Naive thymus-derived CD4-positive, alpha-beta T cell (primary cell): ENCODE measurements around the gene IKBKE. TPM values are rescaled to one million over a fixed set of nuclear protein-coding genes. Genes with fewer than 3 reads are reported as not detected.

Experiments
- ATAC-seq: fragments of 150-1000 bp; cut with Tn5 transposase; 2 replicates; pipeline ENCODE4 v1.10.0; 2021; ENCODE audit warnings: mild to moderate bottlenecking, moderate library complexity
- CTCF ChIA-PET: fragments of 350-600 bp; sonication (Branson Sonifier 250); formaldehyde crosslinking; loops from one replicate; lab custom pipeline; 2021; ENCODE audit warnings: antibody characterized with exemption; lab: Charles Lee
- POLR2A ChIA-PET: fragments of 350-600 bp; sonication (Branson Sonifier 250); formaldehyde crosslinking; loops from one replicate; lab custom pipeline; 2021; ENCODE audit warnings: antibody characterized with exemption, inconsistent platforms; lab: Charles Lee
- DNase-seq, 9 donors: peaks; one replicate each; pipeline versions ENCODE4 v3.0.0 to v3.0.0-alpha.2; 2020 to 2022; ENCODE audit warnings: mixed read lengths in 1 of 9
- H3K27ac ChIP-seq: one replicate; pipeline ENCODE4 v1.7.0; 2013; ENCODE audit warnings: mild to moderate bottlenecking, low read depth, low read length, moderate library complexity
- H3K27me3 ChIP-seq, 2 donors: one replicate each; pipeline ENCODE4 v1.7.0; 2013; ENCODE audit warnings: low read length in 2 of 2, mild to moderate bottlenecking in 2 of 2, moderate library complexity in 2 of 2; ENCODE audit not compliant: control insufficient read depth in 2 of 2, insufficient read depth in 2 of 2
- H3K36me3 ChIP-seq, 3 experiments: 1 replicate in 2 of 3; 2 replicates in 1 of 3; pipeline ENCODE4 v1.7.0; 2013; ENCODE audit warnings: low read length in 3 of 3, mild to moderate bottlenecking in 3 of 3, moderate library complexity in 1 of 3; ENCODE audit not compliant: insufficient read depth in 3 of 3, control insufficient read depth in 2 of 3
- H3K4me1 ChIP-seq, 2 donors: one replicate each; pipeline ENCODE4 v1.7.0; 2013; ENCODE audit warnings: low read length in 2 of 2, mild to moderate bottlenecking in 2 of 2, moderate library complexity in 1 of 2; ENCODE audit not compliant: control insufficient read depth in 2 of 2, insufficient read depth in 2 of 2
- H3K4me3 ChIP-seq: 2 replicates; pipeline ENCODE4 v1.7.0; 2013; ENCODE audit warnings: mild to moderate bottlenecking, low read length
- H3K9me3 ChIP-seq, 3 experiments: 1 replicate in 2 of 3; 2 replicates in 1 of 3; pipeline ENCODE4 v1.7.0; 2013; ENCODE audit warnings: low read length in 3 of 3; ENCODE audit not compliant: control insufficient read depth in 2 of 3
- H3K27ac Mint-ChIP-seq, 9 donors: one replicate each; pipeline ENCODE4 v1.8.0; 2020 to 2022; ENCODE audit warnings: mixed read lengths in 9 of 9, mild to moderate bottlenecking in 8 of 9, moderate library complexity in 5 of 9, inconsistent platforms in 2 of 9
- H3K27me3 Mint-ChIP-seq, 5 donors: one replicate each; pipeline ENCODE4 v1.8.0; 2021 to 2022; ENCODE audit warnings: mixed read lengths in 5 of 5, mild to moderate bottlenecking in 1 of 5
- H3K36me3 Mint-ChIP-seq, 5 donors: one replicate each; pipeline ENCODE4 v1.8.0; 2020 to 2022; ENCODE audit warnings: mixed read lengths in 5 of 5, mild to moderate bottlenecking in 3 of 5, inconsistent platforms in 1 of 5
- H3K4me1 Mint-ChIP-seq, 7 donors: one replicate each; pipeline ENCODE4 v1.8.0; 2020 to 2022; ENCODE audit warnings: mixed read lengths in 7 of 7, mild to moderate bottlenecking in 3 of 7, inconsistent platforms in 1 of 7
- H3K4me3 Mint-ChIP-seq, 10 donors: one replicate each; pipeline ENCODE4 v1.8.0; 2020 to 2022; ENCODE audit warnings: mild to moderate bottlenecking in 10 of 10, mixed read lengths in 10 of 10, moderate library complexity in 6 of 10, inconsistent platforms in 2 of 10
- H3K9me3 Mint-ChIP-seq, 11 donors: one replicate each; pipeline ENCODE4 v1.8.0; 2020 to 2022; ENCODE audit warnings: mixed read lengths in 11 of 11, mild to moderate bottlenecking in 4 of 11, inconsistent platforms in 1 of 11, moderate library complexity in 1 of 11
- intact Hi-C, 2 donors: fragments of 100-400 bp; cut with micrococcal nuclease; formaldehyde crosslinking; loops; one replicate each; pipeline ENCODE4 v1.15.1; 2023
- polyA plus RNA-seq, 2 donors: library from polyadenylated mRNA; unstranded; fragments of 300-500 nt; fragmentation: Illumina TruSeq; gene quantifications; one replicate each; pipeline ENCODE4 v1.2.3, GENCODE V29; 2021
- total RNA-seq, 6 experiments: library from RNA in 5 of 6; stranded (reverse) in 5 of 6; gene quantifications; 1 replicate in 5 of 6; 2 replicates in 1 of 6; pipeline ENCODE4 v1.2.3 and lab custom pipeline; 2021 to 2026

Gene IKBKE
- total and polyA plus RNA-seq, 7 experiments from 2014 or later = 32.5 to 177 (median 60.4) TPM

GRCh38 chr1:206486995-206487788 lies 16.9 kb downstream of the IKBKE start:
- H3K36me3 ChIP-seq = peaks cover 23 to 87% (median 49%) of the 10 kb centered on the region in 3 experiments
- no peak overlapping the region for H3K27ac ChIP-seq
- intact Hi-C loops = no loop called here
- H3K4me3 ChIP-seq = no peak overlapping the region
- Mint-ChIP-seq H3K27me3 (no peaks in the 10 kb centered on the region), H3K27ac (peak overlapping the region in 4 of 9 donors; percentile 23 to 72 (median 48)), H3K9me3 (peaks cover 0 to 2% (median 0%) of the 10 kb centered on the region in 11 donors), H3K4me3 (no peak overlapping the region), H3K36me3 (peaks cover 5 to 31% (median 14%) of the 10 kb centered on the region in 5 donors), H3K4me1 (peaks cover 0 to 22% (median 0%) of the 10 kb centered on the region in 7 donors)
- DNase-seq = no peak
- H3K4me1 ChIP-seq = no peaks in the 10 kb centered on the region
- ATAC-seq = no peak
- no peaks in the 10 kb centered on the region for H3K27me3 ChIP-seq
- H3K9me3 ChIP-seq = no peaks in the 10 kb centered on the region
- POLR2A ChIA-PET = no interaction called here
- CTCF ChIA-PET = interaction anchor here (0.9 to 1.6 kb wide), 2 partner anchors 8 to 176 kb away, joined by 4 to 5 read pairs; no protein-coding TSS in a partner anchor

GRCh38 chr1:206487970-206488369 lies 17.7 kb downstream of the IKBKE start:
- Mint-ChIP-seq H3K27me3 (no peaks in the 10 kb centered on the region), H3K27ac (peak overlapping the region in 4 of 9 donors; percentile 17 to 55 (median 42)), H3K36me3 (peaks cover 9 to 37% (median 18%) of the 10 kb centered on the region in 5 donors), H3K9me3 (peaks cover 0 to 2% (median 0%) of the 10 kb centered on the region in 11 donors), H3K4me1 (peaks cover 0 to 23% (median 0%) of the 10 kb centered on the region in 7 donors), H3K4me3 (no peak overlapping the region)
- H3K9me3 ChIP-seq = no peaks in the 10 kb centered on the region
- intact Hi-C loops = no loop called here
- CTCF ChIA-PET = interaction anchor here (1.6 kb wide), 1 partner anchor 9 kb away, joined by 4 read pairs; no protein-coding TSS in a partner anchor
- POLR2A ChIA-PET = interaction anchor here (0.6 kb wide), 1 partner anchor 16 kb away, joined by 3 read pairs; no protein-coding TSS in a partner anchor
- H3K4me1 ChIP-seq = no peaks in the 10 kb centered on the region
- H3K36me3 ChIP-seq = peaks cover 27 to 87% (median 50%) of the 10 kb centered on the region in 3 experiments
- DNase-seq (no peak), ATAC-seq (no peak)
- no peaks in the 10 kb centered on the region for H3K27me3 ChIP-seq
- no peak overlapping the region for H3K4me3 ChIP-seq
- H3K27ac ChIP-seq = no peak overlapping the region

DNA sequence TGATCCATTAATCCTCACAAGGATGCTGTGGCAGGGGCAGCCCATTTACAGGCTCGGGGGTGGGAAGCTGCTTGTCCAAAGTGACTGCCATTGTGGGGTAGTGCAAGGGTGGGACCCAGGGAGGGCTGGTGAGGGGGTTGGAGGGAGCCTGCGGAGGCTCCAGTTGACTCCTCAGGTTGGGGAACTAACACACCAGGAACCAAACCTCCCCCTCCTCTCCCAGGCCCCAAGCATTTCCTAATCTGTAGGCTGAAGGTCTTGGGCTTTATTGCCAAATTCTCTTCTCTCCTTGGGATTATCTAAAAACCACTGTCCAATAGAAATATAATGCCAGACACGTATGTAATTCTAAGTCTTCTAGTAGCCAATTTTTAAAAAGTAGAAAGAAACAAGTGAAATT lies 18.2 kb downstream of the IKBKE start:
- DNase-seq (no peak), ATAC-seq (no peak)
- Histone ChIP-seq H3K4me1 (no peaks in the 10 kb centered on the region), H3K27ac (no peak overlapping the region), H3K4me3 (no peak overlapping the region), H3K27me3 (no peaks in the 10 kb centered on the region), H3K9me3 (no peaks in the 10 kb centered on the region), H3K36me3 (peaks cover 28 to 87% (median 51%) of the 10 kb centered on the region in 3 experiments)
- Mint-ChIP-seq H3K36me3 (peaks cover 9 to 37% (median 18%) of the 10 kb centered on the region in 5 donors), H3K27me3 (no peaks in the 10 kb centered on the region), H3K4me3 (no peak overlapping the region), H3K9me3 (peaks cover 0 to 2% (median 0%) of the 10 kb centered on the region in 11 donors), H3K4me1 (peaks cover 0 to 23% (median 0%) of the 10 kb centered on the region in 7 donors), H3K27ac (peak overlapping the region in 4 of 9 donors; percentile 17 to 31 (median 22))
- intact Hi-C loops = no loop called here
- ChIA-PET CTCF (interaction anchor here (1.6 kb wide), 1 partner anchor 9 kb away, joined by 4 read pairs; no protein-coding TSS in a partner anchor), POLR2A (interaction anchor here (0.6 to 1.0 kb wide), 2 partner anchors 16 to 18 kb away, joined by 3 read pairs; partner anchors contain the start of gene IKBKE)

DNA sequence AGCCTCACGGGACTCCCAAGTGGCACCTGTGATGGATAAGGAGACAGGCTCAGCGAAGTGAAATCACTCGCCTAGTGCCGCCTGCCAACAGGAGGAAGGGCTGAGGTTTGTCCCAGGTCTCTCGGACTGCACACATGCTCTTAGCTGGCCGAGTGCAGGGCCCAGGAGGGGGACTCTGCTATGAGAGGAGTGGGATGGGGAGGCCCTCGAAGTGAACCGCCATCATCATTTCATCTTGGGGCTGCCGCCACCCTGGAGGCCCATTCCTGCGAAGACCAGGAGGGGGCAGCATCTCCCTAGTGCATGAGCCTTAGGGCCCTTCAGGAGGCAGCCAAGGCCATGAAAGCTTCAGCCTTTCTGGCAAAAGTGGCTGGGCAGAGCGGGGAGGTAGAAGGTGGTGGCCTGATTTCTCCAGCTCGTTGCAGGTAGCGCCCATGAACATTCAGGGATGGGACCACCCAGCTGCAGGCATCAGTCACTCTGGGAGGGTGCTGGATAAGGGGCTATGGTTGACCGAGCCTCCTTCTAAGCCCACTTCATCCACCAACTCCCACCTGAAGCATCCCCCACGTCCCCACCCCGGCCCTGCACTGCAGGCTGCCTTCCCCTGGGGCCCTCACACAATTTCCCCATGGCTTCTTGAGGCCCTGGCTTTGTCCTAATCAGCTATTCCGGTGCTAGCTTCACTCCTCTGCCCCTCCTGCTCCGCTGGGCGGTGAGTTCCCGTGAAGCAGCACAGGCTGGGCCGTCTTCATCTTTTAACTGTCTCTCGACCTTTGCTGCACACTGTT lies 19.9 kb downstream of the IKBKE start:
- Histone ChIP-seq H3K27me3 (no peaks in the 10 kb centered on the region), H3K27ac (no peak overlapping the region), H3K9me3 (no peaks in the 10 kb centered on the region), H3K4me1 (no peaks in the 10 kb centered on the region), H3K36me3 (peaks cover 28 to 88% (median 54%) of the 10 kb centered on the region in 3 experiments), H3K4me3 (no peak overlapping the region)
- CTCF ChIA-PET = interaction anchor here (0.5 to 2.5 kb wide), 11 partner anchors 20 to 175 kb away, joined by 3 to 12 read pairs (median 4); partner anchors contain the start of gene IKBKE
- Mint-ChIP-seq H3K36me3 (peaks cover 9 to 42% (median 18%) of the 10 kb centered on the region in 5 donors), H3K9me3 (peaks cover 0 to 2% (median 0%) of the 10 kb centered on the region in 11 donors), H3K27me3 (no peaks in the 10 kb centered on the region), H3K27ac (peak overlapping the region in 5 of 9 donors; percentile 8 to 67 (median 51)), H3K4me3 (no peak overlapping the region), H3K4me1 (peaks cover 0 to 23% (median 0%) of the 10 kb centered on the region in 7 donors)
- ATAC-seq = peak; percentile 90
- DNase-seq = peak; percentile 39 to 78 (median 58)
- POLR2A ChIA-PET = interaction anchor here (0.6 to 1.8 kb wide), 5 partner anchors 10 to 1152 kb away, joined by 3 to 9 read pairs (median 4); no protein-coding TSS in a partner anchor
- intact Hi-C loops = loop anchor here (1.0 kb wide), 2 partner anchors 93 to 174 kb away; no protein-coding TSS in a partner anchor

DNA sequence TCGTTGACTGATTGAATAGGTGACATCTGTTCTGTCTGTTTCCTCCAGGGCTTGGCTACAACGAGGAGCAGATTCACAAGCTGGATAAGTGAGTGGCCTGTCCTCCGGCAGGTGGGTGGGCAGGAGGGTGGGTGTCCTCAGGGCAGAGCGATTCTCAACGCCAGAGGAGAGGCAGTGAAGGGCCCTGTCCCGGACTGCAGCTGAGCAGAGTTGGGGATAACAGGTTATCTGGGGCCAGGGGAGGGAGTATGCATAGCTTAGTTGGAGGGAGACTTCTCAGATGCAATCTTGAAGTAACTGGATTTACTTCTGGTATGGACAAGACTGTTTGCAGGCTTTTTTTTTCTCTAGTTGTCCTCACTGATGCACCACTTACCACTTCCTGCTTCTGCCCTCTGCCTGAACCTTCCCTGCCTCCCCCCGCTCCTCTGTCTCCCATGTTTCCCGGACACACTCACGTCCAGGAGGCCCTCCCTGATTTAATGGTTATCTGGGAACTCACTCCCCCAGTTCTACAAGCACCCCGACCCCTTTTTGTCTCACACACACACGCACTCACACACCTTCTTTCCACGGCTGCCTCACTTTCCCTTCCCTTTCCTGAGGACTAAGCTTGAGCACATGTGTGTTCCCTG lies 20.6 kb downstream of the IKBKE start:
- DNase-seq = no peak
- H3K9me3 Mint-ChIP-seq = peaks cover 0 to 2% (median 0%) of the 10 kb centered on the region in 11 donors
- no peak for ATAC-seq
- Histone ChIP-seq H3K27me3 (no peaks in the 10 kb centered on the region), H3K36me3 (peaks cover 28 to 87% (median 51%) of the 10 kb centered on the region in 3 experiments), H3K4me3 (no peak overlapping the region), H3K4me1 (no peaks in the 10 kb centered on the region), H3K27ac (no peak overlapping the region), H3K9me3 (no peaks in the 10 kb centered on the region)
- peaks cover 0 to 22% (median 0%) of the 10 kb centered on the region in 7 donors for H3K4me1 Mint-ChIP-seq
- ChIA-PET CTCF (interaction anchor here (0.7 to 2.5 kb wide), 6 partner anchors 21 to 175 kb away, joined by 3 to 12 read pairs (median 4); partner anchors contain the start of gene IKBKE), POLR2A (interaction anchor here (0.6 to 1.8 kb wide), 5 partner anchors 11 to 1152 kb away, joined by 3 to 9 read pairs (median 4); no protein-coding TSS in a partner anchor)
- H3K4me3 Mint-ChIP-seq = no peak overlapping the region
- H3K36me3 Mint-ChIP-seq = peaks cover 7 to 41% (median 18%) of the 10 kb centered on the region in 5 donors
- peak overlapping the region in 6 of 9 donors; percentile 8 to 67 (median 48) for H3K27ac Mint-ChIP-seq
- no peaks in the 10 kb centered on the region for H3K27me3 Mint-ChIP-seq
- intact Hi-C loops = loop anchor here (1.0 kb wide), 2 partner anchors 92 to 173 kb away; no protein-coding TSS in a partner anchor
